HepG2 (cell line): Measurements from ENCODE around the gene NEDD4L. TPM values are rescaled to one million over a fixed set of nuclear protein-coding genes. Genes with fewer than 3 reads are reported as not detected.

ENCODE experiments used
- ATAC-seq: fragments of 200-7000 bp; cut with Tn5 transposase; 3 replicates; pipeline ENCODE4 v1.9.1; 2020; ENCODE audit warnings: mild to moderate bottlenecking, moderate library complexity
- BruUV-seq: library from RNA; stranded (reverse); fragments of 400-500 nt; replicated peaks from 2 replicates; lab custom pipeline; 2021; lab: Mats Ljungman, UMichigan
- CTCF ChIA-PET: fragments of 300-600 bp; formaldehyde crosslinking; extraction: SDS; loops from one replicate; lab custom pipeline; 2021; ENCODE audit warnings: low total read pairs, inconsistent platforms, low intra/inter-chr PET ratio; lab: Yijun Ruan, JAX
- POLR2A ChIA-PET: fragments of 350-600 bp; sonication (Branson Sonifier 250); formaldehyde crosslinking; loops from one replicate; lab custom pipeline; 2020; ENCODE audit warnings: antibody characterized with exemption, inconsistent platforms; lab: Yijun Ruan, JAX
- DNase-seq: peaks from one replicate; pipeline ENCODE4 v3.0.0-alpha.2; 2015; ENCODE audit warnings: low spot score
- FAIRE-seq: peaks from 3 replicates; lab custom pipeline; 2011; peaks lifted over from hg19 to GRCh38; lab: Jason Lieb, UNC
- H2AFZ ChIP-seq: one replicate; pipeline ENCODE4 v1.6.1; 2011; ENCODE audit warnings: low read length, inconsistent platforms
- H3K27ac ChIP-seq: fragments of 300-600 bp; 3 replicates; pipeline ENCODE4 v1.8.0; 2011; ENCODE audit warnings: mixed run types, mild to moderate bottlenecking, mixed read lengths, low read length, inconsistent platforms; ENCODE audit not compliant: insufficient read depth; ENCODE audit errors: extremely low read length
- H3K27me3 ChIP-seq, 2 experiments: fragments of 200-600 bp in 1 of 2; 2 replicates in 1 of 2; 3 replicates in 1 of 2; pipeline versions ENCODE4 v1.6.0 to v1.8.0; 2011; ENCODE audit warnings: low read length in 2 of 2, mild to moderate bottlenecking in 2 of 2, moderate library complexity in 2 of 2, inconsistent platforms in 1 of 2; ENCODE audit not compliant: insufficient read depth in 2 of 2, control insufficient read depth in 1 of 2
- H3K36me3 ChIP-seq, 2 experiments: fragments of 200-600 bp in 1 of 2; replicated peaks in 1 of 2; 2 replicates in 1 of 2; 3 replicates in 1 of 2; pipeline versions ENCODE4 v1.5.1 to v1.8.0; 2011; ENCODE audit warnings: low read length in 2 of 2, inconsistent platforms in 1 of 2; ENCODE audit not compliant: insufficient read depth in 2 of 2, control insufficient read depth in 1 of 2
- H3K4me1 ChIP-seq: 2 replicates; pipeline ENCODE4 v1.5.1; 2012; ENCODE audit warnings: low read length, inconsistent platforms; ENCODE audit not compliant: insufficient read depth
- H3K4me2 ChIP-seq: 2 replicates; pipeline ENCODE4 v1.6.0; 2011; ENCODE audit warnings: low read depth, low read length, inconsistent platforms
- H3K4me3 ChIP-seq, 3 experiments: fragments of 200-600 bp in 1 of 3; sonication (generic), shearing (Covaris generic) in 1 of 3; replicated peaks in 1 of 3; 2 replicates each; pipeline ENCODE4 v1.5.1; 2011 to 2016; ENCODE audit warnings: low read length in 3 of 3, inconsistent platforms in 2 of 3, low read depth in 2 of 3, mild to moderate bottlenecking in 2 of 3, control low read depth in 1 of 3, mixed read lengths in 1 of 3; ENCODE audit not compliant: insufficient read depth in 1 of 3
- H3K79me2 ChIP-seq: one replicate; pipeline ENCODE4 v1.6.1; 2011; ENCODE audit warnings: low read length, inconsistent platforms; ENCODE audit not compliant: insufficient read depth
- H3K9ac ChIP-seq: 2 replicates; pipeline ENCODE4 v1.6.0; 2011; ENCODE audit warnings: mild to moderate bottlenecking, low read depth, low read length, inconsistent platforms; ENCODE audit not compliant: insufficient read depth
- H3K9me3 ChIP-seq: 2 replicates; pipeline ENCODE4 v1.5.1; 2012; ENCODE audit warnings: mild to moderate bottlenecking, low read length
- H4K20me1 ChIP-seq: 2 replicates; pipeline ENCODE4 v1.6.0; 2011; ENCODE audit warnings: inconsistent platforms, mild to moderate bottlenecking, low read length, moderate library complexity; ENCODE audit not compliant: insufficient read depth
- CEBPB ChIP-seq: IDR thresholded peaks from 2 replicates; pipeline ENCODE4 v1.6.1; 2011; ENCODE audit warnings: low read depth, low read length, improper control_type of control experiment, borderline replicate concordance
- CHD4 ChIP-seq: fragments of 200-600 bp; sonication (generic); IDR thresholded peaks from 2 replicates; pipeline ENCODE4 v1.7.0; 2017; ENCODE audit warnings: mild to moderate bottlenecking, low read length, borderline replicate concordance
- HINFP ChIP-seq: sonication (generic); formaldehyde crosslinking; IDR thresholded peaks from 2 replicates; pipeline ENCODE4 v1.4.0; 2020; ENCODE audit warnings: low read depth, mild to moderate bottlenecking, missing genetic modification reagents
- MAZ ChIP-seq, 2 experiments: sonication (generic) in 1 of 2; formaldehyde crosslinking in 1 of 2; IDR thresholded peaks; 2 replicates each; pipeline versions ENCODE4 v1.5.0 to v1.6.1; 2012 to 2020; ENCODE audit warnings: low read depth in 2 of 2, mild to moderate bottlenecking in 2 of 2, borderline replicate concordance in 1 of 2, improper control_type of control experiment in 1 of 2, low read length in 1 of 2, missing genetic modification reagents in 1 of 2, moderate library complexity in 1 of 2
- MYC ChIP-seq: sonication (generic); formaldehyde crosslinking; IDR thresholded peaks from 2 replicates; pipeline ENCODE4 v1.9.0; 2021; ENCODE audit warnings: missing genetic modification reagents, borderline replicate concordance
- SATB2 ChIP-seq: sonication (generic); formaldehyde crosslinking; IDR thresholded peaks from 2 replicates; pipeline ENCODE4 v1.5.0; 2020; ENCODE audit warnings: missing genetic modification reagents
- SMYD3 ChIP-seq: sonication (generic); formaldehyde crosslinking; IDR thresholded peaks from 2 replicates; pipeline ENCODE4 v1.8.1; 2023; ENCODE audit warnings: mild to moderate bottlenecking, missing genetic modification reagents
- SOX5 ChIP-seq: IDR thresholded peaks from 2 replicates; pipeline ENCODE4 v1.6.1; 2016; ENCODE audit warnings: borderline replicate concordance
- ZBTB46 ChIP-seq: sonication (generic); formaldehyde crosslinking; IDR thresholded peaks from 2 replicates; pipeline ENCODE4 v1.4.0; 2020; ENCODE audit warnings: mild to moderate bottlenecking, missing genetic modification reagents, borderline replicate concordance
- ZNF12 ChIP-seq: sonication (generic); formaldehyde crosslinking; IDR thresholded peaks from 2 replicates; pipeline ENCODE4 v1.5.0; 2020; ENCODE audit warnings: missing genetic modification reagents
- ZNF136 ChIP-seq: sonication (generic); formaldehyde crosslinking; IDR thresholded peaks from 2 replicates; pipeline ENCODE4 v1.8.1; 2022; ENCODE audit warnings: low read depth, mild to moderate bottlenecking, moderate library complexity, missing genetic modification reagents
- ZNF513 ChIP-seq: sonication (generic); formaldehyde crosslinking; conservative IDR thresholded peaks from 2 replicates; pipeline ENCODE4 v1.5.0; 2020; ENCODE audit warnings: missing genetic modification reagents
- WGBS: methylation state at CpG from one replicate; pipeline ENCODE4 v1.1.6; 2017; ENCODE audit warnings: low lambda C conversion rate; 5-methylcytosine and 5-hydroxymethylcytosine counted together
- in situ Hi-C: cut with HindIII; loops from 2 replicates; pipeline ENCODE4 v1.10.0; 2017; ENCODE audit warnings: low pct_unique_long_range_greater_than_20kb; ENCODE audit not compliant: extremely low pct_ligation_motif_present
- intact Hi-C: fragments of 100-400 bp; cut with micrococcal nuclease; formaldehyde crosslinking; loops from one replicate; pipeline ENCODE4 v1.10.0; 2022; ENCODE audit not compliant: unreplicated experiment
- polyA plus RNA-seq, 8 experiments: library from polyadenylated mRNA; depleted of rRNA in 3 of 8; stranded (reverse) in 7 of 8; unstranded in 1 of 8; fragments of >200 nt; fragmentation: Illumina TruSeq in 4 of 8; extraction: Trizol in 4 of 8; gene quantifications; 2 replicates each; pipeline versions ENCODE4 v1.2.1 to v1.2.3, GENCODE V29; 2011 to 2016; ENCODE audit warnings: low read depth in 4 of 8, missing spikeins in 1 of 8, mixed read lengths in 1 of 8; ENCODE audit not compliant: insufficient read depth in 1 of 8
- total RNA-seq, 5 experiments: library from RNA; depleted of rRNA; stranded (reverse); fragments of >200 nt; fragmentation: Illumina TruSeq; extraction: Trizol; gene quantifications; 2 replicates each; pipeline ENCODE4 v1.2.3, GENCODE V29; 2016; ENCODE audit warnings: low read depth in 1 of 5

The NEDD4L gene
- total and polyA plus RNA-seq, 2 of the 13 experiments (the other 11 are each of a cell fraction or from before 2014, with no cell fraction given): 168 to 390 TPM

- POLR2A ChIA-PET: no interaction called here
- Histone ChIP-seq H3K4me1 (no peaks in the 10 kb centered on the region), H3K4me3 (no peak overlapping the region), H3K27ac (no peak overlapping the region), H3K9me3 (no peaks in the 10 kb centered on the region), H2AFZ (no peak overlapping the region), H3K36me3 (peaks cover 4 to 61% of the 10 kb centered on the region in 2 experiments; a peak in 4 of 5 replicates), H3K27me3 (no peaks in the 10 kb centered on the region)
- BruUV-seq: no TSS peak
- no peak for ATAC-seq
- WGBS: 85% methylated on average over 5 of the region's 7 CpGs
- TF ChIP-seq ZNF513 (CRISPR knock-in tag): no peak
- no peak for TF ChIP-seq ZBTB46 (CRISPR knock-in tag)
- TF ChIP-seq SMYD3: no peak
- no peak for TF ChIP-seq ZNF136 (CRISPR knock-in tag)
- TF ChIP-seq, all 625 proteins: peak for 0
- Histone ChIP-seq H4K20me1 (no peaks in the 10 kb centered on the region), H3K9ac (no peak overlapping the region), H3K79me2 (no peaks in the 10 kb centered on the region), H3K4me2 (no peak overlapping the region)
- in situ Hi-C loops: no loop called here
- no peak for FAIRE-seq
- CTCF ChIA-PET: no interaction called here
- DNase-seq: no peak
- intact Hi-C loops: no loop called here
Observed at GRCh38 chr18:58347135-58347534, 303.1 kb downstream of the NEDD4L start.

- H3K4me3 ChIP-seq: no peak overlapping the region
- H3K4me2 ChIP-seq: no peak overlapping the region
- no peaks in the 10 kb centered on the region for H3K4me1 ChIP-seq
- intact Hi-C loops (no loop called here), in situ Hi-C loops (no loop called here)
- ATAC-seq (no peak), FAIRE-seq (no peak), DNase-seq (no peak)
- CTCF ChIA-PET: no interaction called here
- H3K79me2 ChIP-seq: no peaks in the 10 kb centered on the region
- H2AFZ ChIP-seq: no peak overlapping the region
- H4K20me1 ChIP-seq: no peaks in the 10 kb centered on the region
- H3K9ac ChIP-seq: no peak overlapping the region
- no TSS peak for BruUV-seq
- no peak overlapping the region for H3K27ac ChIP-seq
- 75% methylated on average over 1 of the region's 4 CpGs for WGBS
- H3K27me3 ChIP-seq: no peaks in the 10 kb centered on the region
- POLR2A ChIA-PET: no interaction called here
- no peaks in the 10 kb centered on the region for H3K9me3 ChIP-seq
- peaks cover 1 to 53% of the 10 kb centered on the region in 2 experiments; a peak in 4 of 5 replicates for H3K36me3 ChIP-seq
- TF ChIP-seq SOX5 (no peak), MYC (CRISPR knock-in tag) (no peak), HINFP (CRISPR knock-in tag) (no peak), MAZ (IDR thresholded peaks at IDR 0.05; ENCODE audit: borderline replicate concordance, low read depth, low read length) (no peak), MAZ (CRISPR knock-in tag; IDR thresholded peaks at IDR 0.05; ENCODE audit: low read depth) (no peak), ZNF12 (CRISPR knock-in tag) (no peak), CHD4 (no peak), SATB2 (CRISPR knock-in tag) (no peak), CEBPB (no peak)
Observed at GRCh38 chr18:58348517-58348916, 304.5 kb downstream of the NEDD4L start.
